GM12891 (cell line): ENCODE results near the gene SKA1.

Experiments used
- PAX5 ChIP-seq: IDR thresholded peaks from 2 replicates; pipeline ENCODE4 v1.6.1; 2011; ENCODE audit warnings: low read length, moderate library complexity, mild to moderate bottlenecking; ENCODE audit not compliant: insufficient read depth, severe bottlenecking
- POLR2A ChIP-seq: IDR thresholded peaks from 2 replicates; pipeline ENCODE4 v1.6.1; 2011; ENCODE audit warnings: low read depth, low read length, control low read depth
- POLR2AphosphoS5 ChIP-seq: IDR thresholded peaks from 2 replicates; pipeline ENCODE4 v1.6.1; 2011; ENCODE audit warnings: low read depth, low read length, control low read depth
- POU2F2 ChIP-seq: IDR thresholded peaks from 2 replicates; pipeline ENCODE4 v1.6.1; 2011; ENCODE audit warnings: low read depth, mild to moderate bottlenecking, control low read depth, low read length, moderate library complexity
- SPI1 ChIP-seq: IDR thresholded peaks from 2 replicates; pipeline ENCODE4 v1.6.1; 2011; ENCODE audit warnings: low read depth, low read length, control low read depth
- TAF1 ChIP-seq: IDR thresholded peaks from 2 replicates; pipeline ENCODE4 v1.6.1; 2011; ENCODE audit warnings: low read depth, low read length, control low read depth

DNA sequence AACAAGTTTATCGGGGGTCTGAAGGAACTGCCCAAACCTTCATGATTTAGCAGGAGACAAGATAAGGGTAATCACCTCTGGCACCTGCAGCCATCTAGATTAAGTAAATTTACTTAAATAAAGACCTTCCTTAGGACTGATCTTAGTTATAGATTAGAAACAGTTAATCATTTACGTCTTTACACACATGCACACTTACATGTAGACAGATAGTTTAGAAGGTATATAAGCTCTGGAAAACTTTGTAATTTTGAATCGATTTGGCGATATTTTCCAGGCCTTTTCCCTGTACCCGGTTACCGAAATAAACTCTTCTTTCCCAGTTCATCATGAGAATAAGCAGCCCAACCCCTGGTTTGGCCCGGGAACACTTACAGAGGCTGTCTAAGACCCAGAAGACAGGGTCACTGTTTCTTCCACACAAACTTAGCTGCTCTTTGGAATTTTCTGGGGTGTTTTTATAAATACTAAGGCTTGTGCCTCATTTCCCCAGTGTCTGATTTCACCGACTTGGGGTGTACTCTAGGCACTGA is 560 bp upstream of the SKA1 start:
- no peak for TF ChIP-seq POLR2A
- no peak for TF ChIP-seq TAF1
- no peak for TF ChIP-seq POLR2AphosphoS5
- TF ChIP-seq SPI1 = no peak
- no peak for TF ChIP-seq POU2F2
- no peak for TF ChIP-seq PAX5
